Esophagus squamous epithelium (tissue), 4 donors: ENCODE data around the gene SPDYE2.
"Not testable (repeated sequence)": the region's sequence is repeated elsewhere in the genome, so short reads cannot be mapped to it uniquely, and the experiment has no call there.

ENCODE experiments used
- POLR2A ChIP-seq, 4 donors: fragments of 450-650 bp; IDR thresholded peaks; one replicate each; pipeline ENCODE4 v1.6.1; 2017; ENCODE audit warnings: antibody characterized with exemption in 4 of 4, mild to moderate bottlenecking in 4 of 4, moderate library complexity in 3 of 4
- TF ChIP-seq, protein P1 (sequence below), 6 experiments: fragments of 450-650 bp in 4 of 6; fragments of 200-600 bp in 2 of 6; sonication (generic) in 2 of 6; IDR thresholded peaks; one replicate each; pipeline ENCODE4 v1.5.1; 2016 to 2019; ENCODE audit warnings: antibody characterized with exemption in 6 of 6, mild to moderate bottlenecking in 4 of 6, moderate library complexity in 4 of 6

DNA sequence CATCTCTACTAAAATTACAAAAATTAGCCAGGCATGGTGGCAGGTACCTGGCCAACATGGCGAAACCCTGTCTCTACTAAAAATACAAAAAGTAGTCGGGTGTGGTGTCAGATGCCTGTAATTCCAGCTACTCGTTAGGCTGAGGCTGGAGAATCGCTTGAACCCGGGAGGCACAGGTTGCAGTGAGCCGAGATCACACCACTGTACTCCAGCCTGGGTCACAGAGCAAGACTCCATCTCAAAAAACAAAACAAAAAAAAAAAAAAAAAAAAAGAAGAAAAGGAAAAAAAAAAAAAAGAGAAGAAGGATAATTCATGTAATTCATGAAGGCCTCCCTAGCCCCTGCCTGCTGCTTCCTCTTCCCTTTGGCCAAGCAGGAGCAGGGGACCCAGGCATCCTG, 10.4 kb upstream of the SPDYE2 start:
- TF ChIP-seq POLR2A (IDR thresholded peaks at IDR 0.05): not testable (repeated sequence)
- TF ChIP-seq, protein P1, sequence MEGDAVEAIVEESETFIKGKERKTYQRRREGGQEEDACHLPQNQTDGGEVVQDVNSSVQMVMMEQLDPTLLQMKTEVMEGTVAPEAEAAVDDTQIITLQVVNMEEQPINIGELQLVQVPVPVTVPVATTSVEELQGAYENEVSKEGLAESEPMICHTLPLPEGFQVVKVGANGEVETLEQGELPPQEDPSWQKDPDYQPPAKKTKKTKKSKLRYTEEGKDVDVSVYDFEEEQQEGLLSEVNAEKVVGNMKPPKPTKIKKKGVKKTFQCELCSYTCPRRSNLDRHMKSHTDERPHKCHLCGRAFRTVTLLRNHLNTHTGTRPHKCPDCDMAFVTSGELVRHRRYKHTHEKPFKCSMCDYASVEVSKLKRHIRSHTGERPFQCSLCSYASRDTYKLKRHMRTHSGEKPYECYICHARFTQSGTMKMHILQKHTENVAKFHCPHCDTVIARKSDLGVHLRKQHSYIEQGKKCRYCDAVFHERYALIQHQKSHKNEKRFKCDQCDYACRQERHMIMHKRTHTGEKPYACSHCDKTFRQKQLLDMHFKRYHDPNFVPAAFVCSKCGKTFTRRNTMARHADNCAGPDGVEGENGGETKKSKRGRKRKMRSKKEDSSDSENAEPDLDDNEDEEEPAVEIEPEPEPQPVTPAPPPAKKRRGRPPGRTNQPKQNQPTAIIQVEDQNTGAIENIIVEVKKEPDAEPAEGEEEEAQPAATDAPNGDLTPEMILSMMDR (IDR thresholded peaks at IDR 0.05): not testable (repeated sequence)
